HG02610 (cell line): ENCODE measurements around the gene UBXN6.

Experiments
- ATAC-seq: cut with Tn5 transposase; IDR thresholded peaks from one replicate; pipeline ENCODE4 v1.9.1; 2021; ENCODE audit warnings: mild to moderate bottlenecking, moderate library complexity; ENCODE audit not compliant: unreplicated experiment

Gene UBXN6

GRCh38 chr19:4413588-4413987, 44.0 kb downstream of the UBXN6 start:
- no peak for ATAC-seq

DNA sequence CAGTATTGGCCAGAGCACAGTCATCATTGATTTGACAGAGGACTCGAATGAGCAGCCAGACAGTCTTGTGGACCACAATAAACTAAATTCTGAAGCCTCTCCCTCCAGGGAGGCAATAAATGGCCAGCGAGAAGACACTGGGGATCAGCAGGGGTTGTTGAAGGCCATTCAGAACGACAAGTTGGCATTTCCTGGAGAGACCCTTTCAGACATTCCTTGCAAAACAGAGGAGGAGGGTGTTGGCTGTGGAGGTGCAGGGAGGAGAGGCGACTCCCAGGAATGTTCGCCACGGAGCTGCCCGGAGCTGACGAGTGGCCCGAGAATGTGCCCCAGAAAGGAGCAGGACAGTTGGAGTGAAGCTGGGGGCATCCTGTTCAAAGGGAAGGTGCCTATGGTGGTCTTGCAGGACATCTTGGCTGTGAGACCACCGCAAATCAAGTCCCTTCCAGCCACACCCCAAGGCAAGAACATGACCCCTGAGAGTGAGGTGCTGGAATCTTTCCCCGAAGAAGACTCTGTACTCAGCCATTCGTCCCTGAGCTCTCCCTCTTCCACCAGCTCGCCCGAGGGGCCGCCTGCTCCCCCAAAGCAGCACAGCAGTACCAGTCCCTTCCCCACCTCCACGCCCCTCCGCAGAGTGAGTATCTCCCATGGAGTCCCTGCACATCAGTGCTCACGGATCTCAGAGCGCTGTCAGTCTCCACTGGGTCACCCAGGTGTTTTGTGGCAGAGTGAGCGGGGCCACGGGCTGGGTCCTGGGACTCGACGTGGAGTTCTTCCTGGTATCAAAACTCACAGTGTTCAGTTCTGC, 48.3 kb downstream of the UBXN6 start:
- ATAC-seq, result no peak

GRCh38 chr19:4406626-4407025, 51.0 kb downstream of the UBXN6 start:
- ATAC-seq, result no peak

DNA sequence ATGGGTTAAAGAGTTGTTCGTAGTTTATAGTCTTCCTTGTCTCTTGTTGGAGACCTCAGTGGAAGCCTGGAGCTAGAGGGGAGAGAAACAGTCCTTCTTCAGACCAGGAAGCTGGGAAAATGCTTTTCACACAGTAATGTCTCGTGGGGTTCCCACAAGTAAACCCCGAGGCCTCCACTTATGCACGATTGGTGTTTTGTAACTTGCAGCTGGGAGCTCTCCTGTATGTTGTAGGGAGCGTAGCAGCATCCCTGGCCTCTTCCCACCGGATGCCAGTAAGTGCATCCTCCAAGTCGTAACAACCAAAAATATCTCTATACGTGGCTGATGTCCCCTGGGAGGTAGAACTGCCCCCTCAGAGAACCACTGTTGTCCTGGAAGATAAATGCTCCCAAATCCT, 51.6 kb downstream of the UBXN6 start:
- ATAC-seq, result no peak

DNA sequence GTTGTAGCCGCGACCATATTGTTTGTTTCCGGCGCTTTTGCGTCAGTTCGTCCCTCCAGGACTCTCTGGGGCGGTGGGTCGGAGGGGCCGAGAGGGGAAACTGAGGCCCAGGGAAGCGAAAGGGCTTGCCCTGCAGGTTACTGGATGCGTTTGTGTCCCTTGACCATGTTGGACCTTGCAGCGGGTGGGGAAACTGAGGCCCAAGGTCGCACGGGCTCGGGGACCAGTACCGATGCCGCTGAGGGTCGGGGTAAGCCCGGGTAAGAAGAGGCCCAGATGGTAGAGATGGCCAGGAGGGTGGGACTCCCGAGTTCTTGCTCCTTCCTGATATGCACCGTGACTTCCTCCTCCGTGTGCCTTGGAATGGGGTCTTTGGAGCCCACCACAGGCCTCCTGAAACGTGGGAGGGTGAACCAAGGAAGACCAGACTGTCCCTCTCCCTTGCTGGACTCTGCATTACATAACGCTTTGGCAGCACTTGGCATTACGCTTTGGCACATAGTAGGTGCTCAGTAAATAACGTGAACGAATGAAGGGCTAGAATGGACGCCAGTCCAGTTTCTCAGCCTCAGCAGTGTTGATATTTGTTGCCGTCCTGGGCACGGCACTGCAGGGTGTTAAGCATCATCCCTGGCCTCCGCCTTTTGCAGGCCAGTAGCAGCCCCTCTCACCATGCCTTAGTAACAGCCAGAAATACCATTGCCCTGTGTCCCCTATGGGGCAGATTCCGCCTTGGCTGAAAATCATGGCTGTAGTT, 54.4 kb downstream of the UBXN6 start:
- no peak for ATAC-seq

GRCh38 chr19:4402171-4403004, 55.2 kb downstream of the UBXN6 start, which contains the start of gene CHAF1A:
CHAF1A (plus strand) TSS chr19:4402640; CDS start chr19:4402763, 123 bp downstream.
- peak; percentile 84 for ATAC-seq

DNA sequence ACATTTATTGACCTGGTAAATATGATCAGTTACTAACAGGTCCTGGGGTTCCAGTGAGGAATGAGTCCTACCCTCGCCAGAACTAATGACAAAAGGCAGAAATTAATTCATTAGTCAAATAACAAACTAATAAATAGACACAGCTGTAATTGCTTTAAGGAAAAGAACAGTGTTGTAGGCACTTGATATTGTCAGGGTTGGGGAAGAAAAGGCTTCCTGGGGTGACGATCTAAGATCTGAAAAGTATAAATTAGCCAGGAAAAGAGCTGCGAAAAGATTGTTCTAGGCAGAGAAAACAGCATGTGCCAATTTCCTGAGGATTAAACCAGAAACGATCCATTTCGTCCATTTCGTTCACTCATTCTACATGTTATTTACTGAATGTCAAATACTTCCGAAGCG, 55.8 kb downstream of the UBXN6 start:
- no peak for ATAC-seq

DNA sequence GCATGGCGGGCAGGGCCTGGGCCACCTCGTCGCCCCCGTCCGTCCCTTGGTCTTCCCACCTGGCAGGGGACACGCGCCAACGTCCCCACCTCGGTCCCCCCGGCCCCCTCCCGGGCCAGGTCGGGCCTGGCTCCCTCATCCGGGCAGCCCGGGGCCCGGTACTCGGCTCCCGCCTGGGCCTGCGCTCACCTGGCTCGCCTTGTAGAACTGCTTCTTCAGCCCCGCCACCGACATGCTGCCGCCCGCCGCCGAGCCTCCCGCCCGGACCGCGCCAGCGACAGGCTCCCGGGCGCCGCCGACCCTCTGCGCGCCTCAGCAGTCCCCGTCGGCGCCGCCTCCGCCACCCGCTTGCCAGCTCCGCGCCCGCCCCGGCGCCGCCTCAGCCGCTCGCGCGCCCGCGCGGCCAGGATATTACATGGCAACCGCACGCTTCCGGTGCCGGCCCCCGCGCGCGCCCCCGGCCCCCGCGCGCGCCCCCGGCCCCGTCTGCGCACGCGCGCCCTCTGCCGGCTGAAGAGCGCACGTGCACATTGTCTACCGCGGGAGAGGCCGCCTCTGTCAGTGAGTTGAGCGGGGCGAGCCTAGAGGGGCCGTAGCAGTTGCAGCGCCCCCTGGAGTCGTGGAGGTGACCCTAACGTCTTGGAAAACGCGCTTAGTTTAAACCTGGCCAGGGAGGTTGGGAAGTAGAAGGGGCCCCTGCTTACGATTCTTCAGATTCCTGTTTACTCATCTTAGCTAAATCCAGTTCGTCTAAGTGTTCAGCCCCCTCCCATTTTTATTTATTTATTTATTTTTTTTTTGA, 57.3 kb downstream of the UBXN6 start, which contains the start of gene SH3GL1:
Gene SH3GL1 (minus strand): TSS at position 413 of the 802 bp plus-strand sequence. CDS start 179 bp downstream, at position 234.
- peak; percentile 53 for ATAC-seq

GRCh38 chr19:4399812-4400134, 57.8 kb downstream of the UBXN6 start:
- ATAC-seq, result no peak

DNA sequence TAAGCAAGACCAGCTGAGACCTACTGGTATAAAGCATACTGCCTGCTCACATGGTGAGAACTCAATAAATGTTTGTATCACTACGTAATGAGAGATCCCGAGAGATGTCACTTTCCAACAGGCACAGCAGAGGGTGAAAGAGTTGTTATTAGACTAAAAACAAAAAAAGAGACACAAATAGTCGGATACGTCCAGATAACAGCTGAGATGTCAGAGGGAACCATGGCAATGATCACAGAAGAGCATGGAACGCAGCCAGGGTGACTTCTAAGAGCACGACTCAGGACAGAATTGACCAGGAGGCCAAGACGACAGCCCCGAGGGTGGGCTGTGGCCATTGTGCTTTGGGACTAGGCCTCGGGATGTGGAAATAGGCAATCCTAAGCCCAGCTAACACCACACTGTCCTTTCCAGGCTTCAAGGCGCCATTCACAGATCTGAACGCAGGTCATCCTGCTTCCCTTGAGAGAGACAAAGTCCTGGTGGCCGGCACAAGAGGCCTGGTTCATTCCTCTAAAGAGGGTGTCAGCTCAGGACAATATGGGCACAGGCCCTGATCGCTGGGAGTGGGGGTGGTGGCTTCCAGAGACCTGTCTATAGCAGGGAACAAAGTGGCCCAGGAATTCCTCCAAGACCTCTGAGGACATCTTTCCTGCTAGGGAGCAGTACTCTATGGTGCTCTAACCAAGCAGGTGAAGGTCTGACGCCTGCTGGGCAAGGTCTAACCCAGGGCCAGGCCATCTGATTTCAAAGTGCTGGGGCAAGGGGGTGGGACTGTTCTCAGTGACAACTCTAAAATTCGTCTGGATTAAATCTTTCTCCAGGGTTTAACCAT, 60.4 kb downstream of the UBXN6 start:
- ATAC-seq, result no peak
